Mucosa of descending colon (tissue), 3 donors: ENCODE results near the gene UFSP1. TPM values are rescaled to one million over a fixed set of nuclear protein-coding genes. Genes with fewer than 3 reads are reported as not detected.

Source experiments
- ATAC-seq: fragments of 200-7000 bp; cut with Tn5 transposase; one replicate; pipeline ENCODE4 v1.9.1; 2020; ENCODE audit warnings: mild to moderate bottlenecking, moderate library complexity
- DNase-seq, 3 donors: peaks; one replicate each; pipeline ENCODE4 v3.0.0-alpha.2; 2020
- H3K36me3 ChIP-seq: fragments of 200-600 bp; one replicate; pipeline ENCODE4 v1.8.0; 2021; ENCODE audit warnings: low read depth, mild to moderate bottlenecking
- H3K4me1 ChIP-seq: fragments of 200-600 bp; one replicate; pipeline ENCODE4 v1.8.0; 2021; ENCODE audit warnings: low read depth, mild to moderate bottlenecking
- H3K4me3 ChIP-seq: fragments of 200-600 bp; one replicate; pipeline ENCODE4 v1.8.0; 2021; ENCODE audit warnings: mild to moderate bottlenecking
- H3K9me3 ChIP-seq: fragments of 200-600 bp; one replicate; pipeline ENCODE4 v1.8.0; 2021; ENCODE audit warnings: mild to moderate bottlenecking
- CTCF ChIP-seq: fragments of 200-600 bp; IDR thresholded peaks from one replicate; pipeline ENCODE4 v1.8.0; 2022; ENCODE audit warnings: antibody characterized with exemption, mild to moderate bottlenecking
- intact Hi-C, 2 donors: fragments of 100-400 bp; cut with DNase I in 1 of 2; cut with micrococcal nuclease in 1 of 2; formaldehyde crosslinking; loops; one replicate each; pipeline versions ENCODE4 v1.11.0 to v1.11.1; 2022; cut with DNase I, micrococcal nuclease
- total RNA-seq, 3 donors: library from RNA; stranded (reverse); fragmentation: NEBNext Ultra II Directional in 2 of 3; extraction: Animal tissue kit (Norgen Biotek cat#: 25700) in 2 of 3; gene quantifications; one replicate each; pipeline versions ENCODE4 v1.2.1 to v1.2.4, GENCODE V29; 2021 to 2023
- donor health status: DM: no; HTN: no; CAD: no; lungs with moderate emphysema.
- donor health status: DM: no; HTN: no; CAD: no.
- donor health status: DM: no; HTN: yes; CAD: no.

Gene UFSP1
- total RNA-seq, 3 donors from 2014 or later, result 2.1 to 3.4 (median 3.0) TPM

DNA sequence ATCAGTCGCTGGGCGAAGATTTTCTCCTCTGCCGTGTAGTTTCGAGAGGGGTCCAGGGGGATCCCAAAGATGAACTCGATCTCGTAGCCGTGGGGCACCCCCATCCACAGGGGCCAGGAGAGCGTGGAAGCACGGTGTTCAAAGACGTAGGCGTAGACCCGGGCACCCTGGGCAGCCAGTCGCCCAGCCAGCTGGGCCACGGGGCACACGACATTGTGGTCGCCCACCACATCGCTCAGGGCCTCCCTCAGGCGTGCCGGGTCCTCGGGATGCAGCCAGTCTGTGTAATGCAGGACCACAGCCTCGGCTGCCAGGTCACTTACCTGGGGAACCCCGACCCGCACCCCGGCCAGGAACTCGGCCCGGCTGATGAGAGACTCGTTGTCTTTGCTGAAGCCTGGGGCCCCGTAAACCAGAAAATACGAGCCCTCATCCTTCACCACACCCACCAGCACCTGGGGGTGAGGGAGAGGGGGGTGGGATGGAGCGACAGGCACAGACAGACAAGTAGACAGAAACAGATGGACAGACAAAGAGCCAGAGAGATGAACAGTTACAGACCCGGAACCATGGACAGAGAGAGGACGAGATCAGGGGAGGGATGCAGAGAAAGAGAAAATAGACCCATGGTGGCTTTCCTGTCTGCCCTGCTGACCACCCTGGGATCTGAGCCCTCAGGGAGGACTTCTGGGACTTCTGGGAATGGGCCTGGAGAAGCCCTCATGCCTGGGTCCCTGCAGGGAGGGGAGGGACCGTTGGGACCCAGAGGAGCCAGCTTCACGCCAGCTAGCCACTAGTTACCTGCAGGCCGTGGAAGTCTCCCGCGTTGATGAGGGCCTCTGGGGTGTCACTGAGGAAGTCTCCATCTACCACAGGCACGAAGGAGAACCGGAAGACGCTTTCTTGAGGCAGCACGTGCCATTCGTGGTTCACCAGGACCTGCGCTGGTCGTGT lies 3.1 kb upstream of the UFSP1 start:
- Histone ChIP-seq H3K9me3 (no peaks in the 10 kb centered on the region), H3K4me1 (peaks cover 48% of the 10 kb centered on the region), H3K4me3 (no peak overlapping the region), H3K36me3 (no peaks in the 10 kb centered on the region)
- TF ChIP-seq CTCF, result no peak
- ATAC-seq (no peak), DNase-seq (peak in 2 of 3 donors; percentile 31 to 57)
- intact Hi-C loops, result no loop called here

- Histone ChIP-seq H3K4me1 (peaks cover 48% of the 10 kb centered on the region), H3K9me3 (no peaks in the 10 kb centered on the region), H3K4me3 (no peak overlapping the region), H3K36me3 (no peaks in the 10 kb centered on the region)
- intact Hi-C loops, result no loop called here
- DNase-seq, result peak in 1 of 3 donors; percentile 37
- ATAC-seq, result no peak
- no peak for TF ChIP-seq CTCF
Measured at GRCh38 chr7:100891568-100892247, 2.2 kb upstream of the UFSP1 start.

DNA sequence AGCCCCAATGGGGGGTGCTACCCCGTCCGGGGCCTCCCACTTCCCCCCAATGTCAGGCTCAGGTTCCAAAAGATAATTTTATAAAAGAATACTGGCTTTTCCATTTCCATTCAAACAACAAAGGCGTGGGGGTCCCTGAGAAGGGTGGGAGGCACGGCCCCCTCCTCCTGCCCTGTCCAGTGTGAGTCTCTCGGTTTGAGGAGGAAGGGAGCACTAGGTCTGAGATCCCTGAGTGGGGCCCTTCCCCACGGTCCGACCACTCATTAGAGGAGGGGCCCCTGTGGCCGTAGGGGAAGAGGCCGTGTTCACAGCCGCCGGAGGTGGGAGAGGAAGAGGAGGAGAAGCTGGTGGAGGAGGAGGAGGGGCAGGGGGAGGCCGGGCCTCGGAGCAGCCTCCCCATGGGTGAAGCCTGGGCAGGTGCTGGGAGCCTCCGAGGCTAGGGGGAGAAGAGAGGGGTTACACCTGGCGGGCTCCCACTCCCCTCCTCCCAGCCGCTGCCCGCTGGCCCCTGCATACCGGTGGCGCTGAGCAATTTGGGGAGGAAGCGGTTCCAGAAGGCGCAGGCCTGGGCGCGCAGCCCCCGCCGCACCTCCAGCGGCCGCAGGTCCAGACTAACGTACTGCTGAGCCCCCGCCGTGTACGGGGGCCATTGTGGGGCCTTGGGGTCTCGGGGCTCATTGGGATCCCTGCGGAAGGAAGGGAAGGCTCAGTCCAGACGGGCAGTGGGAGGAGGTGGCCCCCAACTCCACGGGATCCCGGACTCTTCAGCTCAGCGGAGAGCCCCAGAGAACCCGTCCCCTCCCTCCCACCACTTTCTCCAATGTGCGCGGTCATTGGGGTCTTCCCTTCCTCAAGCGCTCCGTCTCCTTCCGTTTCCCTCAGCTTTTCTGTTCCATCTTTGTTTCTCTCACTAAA lies 1.4 kb upstream of the UFSP1 start:
- no peak for ATAC-seq
- Histone ChIP-seq H3K4me1 (peaks cover 40% of the 10 kb centered on the region), H3K9me3 (no peaks in the 10 kb centered on the region), H3K4me3 (no peak overlapping the region), H3K36me3 (peaks cover 5% of the 10 kb centered on the region)
- peak in 2 of 3 donors; percentile 55 to 71 for DNase-seq
- no peak for TF ChIP-seq CTCF
- intact Hi-C loops, result no loop called here

- intact Hi-C loops, result no loop called here
- DNase-seq, result peak in 1 of 3 donors; percentile 43
- peaks cover 25% of the 10 kb centered on the region for H3K4me1 ChIP-seq
- peaks cover 8% of the 10 kb centered on the region for H3K36me3 ChIP-seq
- TF ChIP-seq CTCF, result no peak
- H3K9me3 ChIP-seq, result no peaks in the 10 kb centered on the region
- peak overlapping the region; percentile 39 for H3K4me3 ChIP-seq
- no peak for ATAC-seq
Measured at GRCh38 chr7:100888291-100888987, 1.1 kb downstream of the UFSP1 start.
